Measurements from ENCODE around the gene ADAM12.

GRCh38 chr10:125976960-125977605 lies 411.2 kb downstream of the ADAM12 start:
- TF ChIP-seq CTCF (IDR thresholded peaks at IDR 0.05) (no peak), POLR2A (IDR thresholded peaks at IDR 0.05) (no peak)

Data from adrenal gland (tissue), 5 donors.